Kasumi-1 (cell line): ENCODE results near the gene TNFSF12.

Experiments used
- DNase-seq, 2 experiments: peaks; one replicate each; lab custom pipeline; 2025; lab: John Stamatoyannopoulos, UW

Gene TNFSF12

GRCh38 chr17:7544911-7545310 is 3.9 kb upstream of the TNFSF12 start:
- DNase-seq = no peak

GRCh38 chr17:7549401-7550055 is 670 bp downstream of the TNFSF12 start:
- no peak for DNase-seq

GRCh38 chr17:7550344-7550743 is 1.5 kb downstream of the TNFSF12 start:
- no peak for DNase-seq

- no peak for DNase-seq
Observed at GRCh38 chr17:7551396-7551795, 2.5 kb downstream of the TNFSF12 start.

- peak; percentile 49 to 52 for DNase-seq
Observed at GRCh38 chr17:7552621-7553051, 3.8 kb downstream of the TNFSF12 start.

- no peak for DNase-seq
Observed at GRCh38 chr17:7553356-7553755, 4.5 kb downstream of the TNFSF12 start.

GRCh38 chr17:7555320-7555948 is 6.6 kb downstream of the TNFSF12 start:
- no peak for DNase-seq

- DNase-seq = no peak
Observed at GRCh38 chr17:7556627-7557026, 7.8 kb downstream of the TNFSF12 start.

GRCh38 chr17:7557147-7557764 is 8.4 kb downstream of the TNFSF12 start:
- no peak for DNase-seq

GRCh38 chr17:7557775-7558543 is 9.1 kb downstream of the TNFSF12 start:
- DNase-seq = peak; percentile 74 to 79

GRCh38 chr17:7558544-7559319 is 9.9 kb downstream of the TNFSF12 start, which contains the start of gene TNFSF13:
Gene TNFSF13 (plus strand): TSS chr17:7558750. CDS start chr17:7559040, 290 bp downstream.
- DNase-seq = peak; percentile 55 to 61

- DNase-seq = no peak
Observed at GRCh38 chr17:7559320-7560171, 10.7 kb downstream of the TNFSF12 start.

GRCh38 chr17:7560172-7561027 is 11.5 kb downstream of the TNFSF12 start:
- DNase-seq = peak; percentile 36 to 49

GRCh38 chr17:7561028-7561575 is 12.2 kb downstream of the TNFSF12 start:
- peak; percentile 46 to 55 for DNase-seq

GRCh38 chr17:7561589-7562207 is 12.8 kb downstream of the TNFSF12 start, which contains the start of gene SENP3:
Gene SENP3 (plus strand): TSS chr17:7561919. CDS start chr17:7563077, 1,158 bp downstream.
- peak; percentile 35 for DNase-seq

- no peak for DNase-seq
Observed at GRCh38 chr17:7562208-7562605, 13.3 kb downstream of the TNFSF12 start.

GRCh38 chr17:7563115-7563869 is 14.4 kb downstream of the TNFSF12 start:
- no peak for DNase-seq

GRCh38 chr17:7569571-7569970 is 20.7 kb downstream of the TNFSF12 start:
- DNase-seq = no peak
